RWPE2 (cell line): ENCODE measurements around the gene FAF1.

Experiments used
- ATAC-seq: fragments of 200-7000 bp; cut with Tn5 transposase; 3 replicates; pipeline ENCODE4 v1.9.1; 2021; ENCODE audit warnings: low read depth
- DNase-seq: peaks from one replicate; pipeline ENCODE4 v3.0.0-alpha.2; 2020; ENCODE audit warnings: low spot score
- H3K27ac ChIP-seq: fragments of 450-650 bp; 2 replicates; pipeline ENCODE4 v1.5.1; 2017; ENCODE audit warnings: mild to moderate bottlenecking; ENCODE audit not compliant: poor library complexity, severe bottlenecking
- H3K27me3 ChIP-seq: fragments of 250-450 bp; sonication (Bioruptor Pico); 2 replicates; pipeline ENCODE4 v1.5.1; 2021; ENCODE audit warnings: mild to moderate bottlenecking, moderate library complexity; ENCODE audit not compliant: insufficient read depth, poor library complexity, severe bottlenecking
- H3K36me3 ChIP-seq: fragments of 250-450 bp; sonication (Bioruptor Pico); 2 replicates; pipeline ENCODE4 v1.5.1; 2020; ENCODE audit warnings: low read depth, mild to moderate bottlenecking, moderate library complexity
- H3K4me1 ChIP-seq: fragments of 250-450 bp; sonication (Bioruptor Pico); 2 replicates; pipeline ENCODE4 v1.5.1; 2021; ENCODE audit warnings: mild to moderate bottlenecking, moderate library complexity; ENCODE audit not compliant: insufficient read depth, poor library complexity, severe bottlenecking
- H3K4me3 ChIP-seq: fragments of 250-450 bp; sonication (Bioruptor Pico); 2 replicates; pipeline ENCODE4 v1.5.1; 2021; ENCODE audit warnings: mild to moderate bottlenecking, moderate library complexity; ENCODE audit not compliant: severe bottlenecking
- H3K9me3 ChIP-seq: fragments of 250-450 bp; sonication (Bioruptor Pico); 2 replicates; pipeline ENCODE4 v1.5.1; 2021; ENCODE audit warnings: mild to moderate bottlenecking, moderate library complexity; ENCODE audit not compliant: severe bottlenecking
- CTCF ChIP-seq: fragments of 450-650 bp; IDR thresholded peaks from one replicate; pipeline ENCODE4 v1.5.1; 2017; ENCODE audit warnings: mild to moderate bottlenecking, moderate library complexity; ENCODE audit not compliant: poor library complexity, severe bottlenecking

FAF1 gene

DNA sequence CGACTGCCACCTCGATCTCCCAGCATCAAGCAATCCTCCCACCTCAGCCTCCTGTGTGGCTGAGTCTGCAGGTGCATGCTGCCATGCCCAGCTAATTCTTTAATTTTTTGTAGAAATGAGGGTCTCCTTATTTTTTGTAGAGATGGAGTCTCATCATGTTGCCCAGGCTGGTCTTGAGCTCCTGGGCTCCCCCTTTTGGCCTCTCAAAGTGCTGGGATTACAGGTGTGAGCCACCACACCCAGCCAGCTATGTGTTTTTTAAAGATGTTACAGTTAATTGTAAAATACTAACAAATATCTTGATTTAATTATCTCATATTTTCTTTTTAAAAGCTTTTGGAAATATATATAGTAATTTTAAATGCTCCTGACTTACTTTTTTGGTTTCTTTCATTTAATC is 355.5 kb downstream of the FAF1 start:
- Histone ChIP-seq H3K36me3 (no peaks in the 10 kb centered on the region), H3K4me3 (no peak overlapping the region), H3K27ac (peak overlapping the region; percentile 86), H3K9me3 (no peaks in the 10 kb centered on the region), H3K4me1 (peaks cover 25% of the 10 kb centered on the region), H3K27me3 (no peaks in the 10 kb centered on the region)
- ATAC-seq, result no peak
- DNase-seq, result no peak
- no peak for TF ChIP-seq CTCF

- no peak overlapping the region for H3K4me3 ChIP-seq
These were observed 356.5 kb downstream of the FAF1 start for GRCh38 chr1:50603274-50604271.

DNA sequence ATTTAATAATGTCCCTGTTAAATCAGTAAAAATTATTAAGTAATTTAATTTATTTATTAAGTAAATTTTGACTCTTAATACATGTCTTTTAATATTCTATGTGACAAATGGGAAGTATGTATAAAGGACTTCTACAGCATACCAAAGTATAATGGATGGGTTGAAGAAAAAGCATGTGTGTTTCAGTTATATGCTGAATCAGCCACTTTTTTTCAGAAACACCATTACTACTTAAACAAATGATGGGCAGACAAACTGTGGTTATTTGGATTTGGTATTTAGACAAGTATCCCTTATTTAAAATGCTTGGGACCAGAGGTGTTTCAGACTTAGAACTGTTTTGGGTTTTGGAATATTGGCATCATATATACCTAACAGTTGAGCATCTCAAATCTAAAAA is 360.5 kb downstream of the FAF1 start:
- Histone ChIP-seq H3K4me1 (peaks cover 17% of the 10 kb centered on the region), H3K4me3 (no peak overlapping the region), H3K27me3 (no peaks in the 10 kb centered on the region), H3K27ac (no peak overlapping the region), H3K9me3 (no peaks in the 10 kb centered on the region), H3K36me3 (no peaks in the 10 kb centered on the region)
- no peak for TF ChIP-seq CTCF
- DNase-seq, result no peak
- ATAC-seq, result no peak

More at GRCh38 chr1:50603274-50604271, 356.5 kb downstream of the FAF1 start:
- H3K36me3 ChIP-seq, result no peaks in the 10 kb centered on the region
- TF ChIP-seq CTCF, result no peak
- peak overlapping the region; percentile 86 for H3K27ac ChIP-seq
- ATAC-seq (peak; percentile 97), DNase-seq (peak; percentile 71)
- no peaks in the 10 kb centered on the region for H3K27me3 ChIP-seq
- H3K4me1 ChIP-seq, result peaks cover 25% of the 10 kb centered on the region
- H3K9me3 ChIP-seq, result no peaks in the 10 kb centered on the region

- no peak for ATAC-seq
- no peaks in the 10 kb centered on the region for H3K9me3 ChIP-seq
- no peak overlapping the region for H3K27ac ChIP-seq
These were observed 364.2 kb downstream of the FAF1 start for GRCh38 chr1:50595874-50596273.

More at GRCh38 chr1:50595874-50596273, 364.2 kb downstream of the FAF1 start:
- Histone ChIP-seq H3K4me1 (no peaks in the 10 kb centered on the region), H3K27me3 (no peaks in the 10 kb centered on the region), H3K36me3 (peaks cover 10% of the 10 kb centered on the region), H3K4me3 (no peak overlapping the region)
- DNase-seq, result no peak
- TF ChIP-seq CTCF, result no peak
